Type B pancreatic cell (in vitro differentiated cells): ENCODE results near the gene FBXW12. TPM values are rescaled to one million over a fixed set of nuclear protein-coding genes. Genes with fewer than 3 reads are reported as not detected.

Experiments used
- DNase-seq: peaks from one replicate; pipeline ENCODE4 v3.0.0; 2021; ENCODE audit warnings: mixed read lengths; ENCODE audit not compliant: unreplicated experiment; ENCODE audit errors: extremely low spot score
- H3K27ac Mint-ChIP-seq: 2 replicates; pipeline ENCODE4 v1.8.0; 2021; ENCODE audit warnings: mild to moderate bottlenecking, mixed read lengths
- H3K27me3 Mint-ChIP-seq: 2 replicates; pipeline ENCODE4 v1.8.0; 2021; ENCODE audit warnings: mixed read lengths
- H3K36me3 Mint-ChIP-seq: 2 replicates; pipeline ENCODE4 v1.8.0; 2021; ENCODE audit warnings: mixed read lengths
- H3K4me1 Mint-ChIP-seq: one replicate; pipeline ENCODE4 v1.8.0; 2021; ENCODE audit warnings: mixed read lengths; ENCODE audit not compliant: unreplicated experiment
- H3K4me3 Mint-ChIP-seq: 2 replicates; pipeline ENCODE4 v1.8.0; 2021; ENCODE audit warnings: mild to moderate bottlenecking, mixed read lengths
- H3K9me3 Mint-ChIP-seq: 2 replicates; pipeline ENCODE4 v1.8.0; 2021; ENCODE audit warnings: mixed read lengths
- total RNA-seq: library from RNA; stranded (reverse); gene quantifications from 2 replicates; pipeline ENCODE4 v1.2.1, GENCODE V29; 2021; ENCODE audit warnings: low replicate concordance
- TF ChIP-seq, protein P1 (sequence below): fragments of 200-600 bp; sonication (generic); conservative IDR thresholded peaks from 2 replicates; pipeline ENCODE4 v1.5.0; 2021; ENCODE audit warnings: antibody characterized with exemption, mild to moderate bottlenecking

The FBXW12 gene
- total RNA-seq, 1 donor from 2014 or later = not detected

DNA sequence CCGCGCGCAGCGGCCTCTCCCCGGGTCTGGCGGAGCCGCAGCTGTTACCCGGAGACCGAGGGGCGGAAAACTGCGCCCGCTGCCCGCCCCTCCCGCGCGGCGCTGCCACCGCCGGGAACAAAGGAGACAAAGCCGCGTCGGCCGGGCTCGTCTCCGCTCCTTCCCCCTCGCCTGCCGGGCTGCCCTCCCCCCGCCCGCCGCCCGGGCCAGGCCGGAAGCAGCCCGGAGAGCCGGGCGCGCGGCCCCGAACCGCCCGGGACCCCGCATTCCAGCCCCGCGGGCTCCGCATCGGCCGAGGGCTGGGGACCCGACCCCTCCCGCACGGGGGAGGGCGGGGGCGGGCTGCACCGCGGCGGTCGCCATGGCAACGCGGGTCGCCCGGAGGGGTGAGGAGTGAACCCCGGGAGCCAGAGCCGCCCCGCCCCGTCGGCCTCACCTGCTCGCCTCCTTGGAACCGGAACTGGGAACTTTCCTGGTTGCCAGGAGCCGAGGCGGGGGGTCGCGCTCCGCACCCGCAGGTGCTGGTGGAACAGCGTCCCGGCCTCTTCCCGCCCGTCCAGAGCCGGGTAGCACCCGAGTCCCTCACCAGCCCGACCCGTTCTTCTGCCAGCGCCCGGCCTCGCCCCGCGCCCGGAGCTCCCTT, 57.4 kb downstream of the FBXW12 start:
- H3K27ac Mint-ChIP-seq = peak overlapping the region; percentile 99
- H3K27me3 Mint-ChIP-seq = no peaks in the 10 kb centered on the region
- TF ChIP-seq, protein P1, sequence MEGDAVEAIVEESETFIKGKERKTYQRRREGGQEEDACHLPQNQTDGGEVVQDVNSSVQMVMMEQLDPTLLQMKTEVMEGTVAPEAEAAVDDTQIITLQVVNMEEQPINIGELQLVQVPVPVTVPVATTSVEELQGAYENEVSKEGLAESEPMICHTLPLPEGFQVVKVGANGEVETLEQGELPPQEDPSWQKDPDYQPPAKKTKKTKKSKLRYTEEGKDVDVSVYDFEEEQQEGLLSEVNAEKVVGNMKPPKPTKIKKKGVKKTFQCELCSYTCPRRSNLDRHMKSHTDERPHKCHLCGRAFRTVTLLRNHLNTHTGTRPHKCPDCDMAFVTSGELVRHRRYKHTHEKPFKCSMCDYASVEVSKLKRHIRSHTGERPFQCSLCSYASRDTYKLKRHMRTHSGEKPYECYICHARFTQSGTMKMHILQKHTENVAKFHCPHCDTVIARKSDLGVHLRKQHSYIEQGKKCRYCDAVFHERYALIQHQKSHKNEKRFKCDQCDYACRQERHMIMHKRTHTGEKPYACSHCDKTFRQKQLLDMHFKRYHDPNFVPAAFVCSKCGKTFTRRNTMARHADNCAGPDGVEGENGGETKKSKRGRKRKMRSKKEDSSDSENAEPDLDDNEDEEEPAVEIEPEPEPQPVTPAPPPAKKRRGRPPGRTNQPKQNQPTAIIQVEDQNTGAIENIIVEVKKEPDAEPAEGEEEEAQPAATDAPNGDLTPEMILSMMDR = no peak
- peak overlapping the region; percentile 94 for H3K4me3 Mint-ChIP-seq
- peaks cover 21% of the 10 kb centered on the region for H3K36me3 Mint-ChIP-seq
- H3K9me3 Mint-ChIP-seq = no peaks in the 10 kb centered on the region
- peak; percentile 86 for DNase-seq
- peaks cover 52% of the 10 kb centered on the region for H3K4me1 Mint-ChIP-seq

DNA sequence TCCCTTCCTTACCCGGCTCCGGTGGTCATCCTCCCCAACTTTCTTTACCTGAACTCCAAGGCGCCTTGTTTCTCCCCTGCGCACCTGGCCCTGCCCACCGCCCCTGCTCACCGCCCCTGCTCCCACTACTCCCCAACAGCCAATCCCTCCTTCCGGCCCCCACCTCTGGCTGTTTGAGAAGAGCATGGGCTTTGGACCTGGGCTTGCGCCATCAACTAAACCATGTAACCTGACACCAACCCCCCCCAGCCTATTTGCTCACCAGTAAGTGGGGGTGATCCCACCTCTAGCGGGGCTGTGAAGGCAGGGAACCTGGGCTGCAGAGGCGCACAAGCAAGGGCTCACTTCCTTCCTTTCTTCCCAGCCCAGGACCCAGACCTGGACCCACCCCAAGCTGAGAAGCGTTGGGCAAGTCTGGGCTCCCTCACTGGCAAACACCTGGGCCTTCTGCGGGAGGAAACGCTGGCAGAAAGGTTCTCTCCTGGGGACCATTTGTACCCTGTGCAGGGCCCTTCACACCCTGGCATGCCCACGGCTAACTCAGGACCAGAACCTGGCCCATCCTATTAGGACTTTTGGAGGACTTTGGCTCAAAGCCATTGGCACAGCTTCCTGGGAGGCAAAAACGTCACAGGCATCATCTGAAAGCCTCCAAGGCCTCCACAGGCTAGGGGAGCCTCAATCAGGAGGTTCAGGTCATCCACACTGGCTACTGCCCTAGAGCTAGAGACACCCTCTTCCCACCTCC, 58.1 kb downstream of the FBXW12 start, which contains the start of gene PLXNB1:
PLXNB1 (minus strand) TSS at position 127 of the 748 bp plus-strand sequence. CDS start 5,475 bp downstream, outside the sequence.
- TF ChIP-seq, protein P1 = no peak
- Mint-ChIP-seq H3K27ac (peak within 1 kb of the TSS; percentile 99), H3K9me3 (no peaks in the 10 kb centered on the region), H3K27me3 (no peaks in the 10 kb centered on the region), H3K4me1 (peaks cover 47% of the 10 kb centered on the region), H3K4me3 (peak within 1 kb of the TSS; percentile 94), H3K36me3 (peaks cover 21% of the 10 kb centered on the region)
- DNase-seq = no peak

DNA sequence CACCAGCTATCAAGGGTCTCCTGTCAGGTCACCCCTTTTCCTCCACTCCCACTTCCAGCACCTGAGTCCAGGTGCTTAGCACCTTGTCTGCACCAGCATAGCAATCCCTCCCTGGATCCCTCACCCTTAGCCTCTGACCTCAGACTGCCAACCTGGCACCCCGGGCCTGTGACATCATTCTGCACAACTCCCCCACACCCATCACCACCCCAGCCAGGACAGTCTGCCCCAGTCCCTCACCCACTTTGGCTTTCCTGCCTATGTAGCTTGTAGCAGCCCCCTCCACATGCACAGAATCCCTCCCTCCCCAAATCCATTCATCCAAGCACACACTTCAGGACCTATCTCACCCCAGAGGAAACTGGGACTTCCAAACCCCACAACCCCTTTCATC, 58.7 kb downstream of the FBXW12 start:
- TF ChIP-seq, protein P1 = no peak
- no peaks in the 10 kb centered on the region for H3K9me3 Mint-ChIP-seq
- peak overlapping the region; percentile 99 for H3K27ac Mint-ChIP-seq
- H3K36me3 Mint-ChIP-seq = peaks cover 19% of the 10 kb centered on the region
- H3K4me1 Mint-ChIP-seq = peaks cover 44% of the 10 kb centered on the region
- no peak for DNase-seq
- H3K27me3 Mint-ChIP-seq = no peaks in the 10 kb centered on the region
- peak overlapping the region; percentile 94 for H3K4me3 Mint-ChIP-seq

GRCh38 chr3:48431224-48432029, 59.4 kb downstream of the FBXW12 start:
- H3K27me3 Mint-ChIP-seq = no peaks in the 10 kb centered on the region
- no peak for DNase-seq
- H3K36me3 Mint-ChIP-seq = peaks cover 16% of the 10 kb centered on the region
- H3K9me3 Mint-ChIP-seq = no peaks in the 10 kb centered on the region
- peak overlapping the region; percentile 94 for H3K4me3 Mint-ChIP-seq
- H3K27ac Mint-ChIP-seq = peak overlapping the region; percentile 99
- peaks cover 40% of the 10 kb centered on the region for H3K4me1 Mint-ChIP-seq
- TF ChIP-seq, protein P1 = no peak
